ENCODE measurements around the gene LCN12.

GRCh38 chr9:136975644-136976043, 23.6 kb downstream of the LCN12 start:
- TF ChIP-seq CTCF (IDR thresholded peaks at IDR 0.05; ENCODE audit: insufficient read depth, low read depth, low read length), result no peak
- no peak for TF ChIP-seq EZH2 (IDR thresholded peaks at IDR 0.05; ENCODE audit: insufficient read depth, low read length)

All from astrocyte (in vitro differentiated cells and primary cell).